Esophagus muscularis mucosa (tissue), 4 donors: ENCODE results near the gene AGPAT4.

Experiments
- CTCF ChIP-seq, 3 experiments: fragments of 200-600 bp in 2 of 3; fragments of 450-650 bp in 1 of 3; sonication (generic) in 2 of 3; IDR thresholded peaks; one replicate each; pipeline ENCODE4 v1.5.1; 2017 to 2019; ENCODE audit warnings: antibody characterized with exemption in 3 of 3, mild to moderate bottlenecking in 2 of 3, moderate library complexity in 1 of 3
- EP300 ChIP-seq: sonication (generic); formaldehyde crosslinking; IDR thresholded peaks from one replicate; pipeline ENCODE4 v1.6.1; 2017; ENCODE audit warnings: antibody characterized with exemption
- POLR2A ChIP-seq: fragments of 450-650 bp; IDR thresholded peaks from one replicate; pipeline ENCODE4 v1.6.1; 2017; ENCODE audit warnings: antibody characterized with exemption, moderate library complexity, mild to moderate bottlenecking, low read depth
- POLR2AphosphoS5 ChIP-seq, 2 donors: sonication (generic); formaldehyde crosslinking; IDR thresholded peaks; one replicate each; pipeline ENCODE4 v1.6.1; 2017; ENCODE audit warnings: antibody characterized with exemption in 2 of 2

GRCh38 chr6:161095916-161096315, 177.9 kb downstream of the AGPAT4 start:
- no peak for TF ChIP-seq CTCF (IDR thresholded peaks at IDR 0.05)
- no peak for TF ChIP-seq POLR2A
- no peak for TF ChIP-seq POLR2AphosphoS5 (IDR thresholded peaks at IDR 0.05)
- TF ChIP-seq EP300: no peak
